HCT116 (cell line): ENCODE measurements around the gene ADGRL3. TPM values are rescaled to one million over a fixed set of nuclear protein-coding genes. Genes with fewer than 3 reads are reported as not detected.

ENCODE experiments used
- ATAC-seq: fragments of 200-7000 bp; cut with Tn5 transposase; 2 replicates; pipeline ENCODE4 v1.9.1; 2020; ENCODE audit warnings: mild to moderate bottlenecking, moderate library complexity
- BruUV-seq: library from RNA; stranded (reverse); fragments of 400-500 nt; replicated peaks from 2 replicates; lab custom pipeline; 2021; lab: Mats Ljungman, UMichigan
- CTCF ChIA-PET: fragments of 300-600 bp; sonication (Branson Sonifier 250); formaldehyde crosslinking; loops from one replicate; lab custom pipeline; 2021; ENCODE audit warnings: antibody characterized with exemption; lab: Charles Lee
- POLR2A ChIA-PET: fragments of 300-600, 350-600 bp; sonication (Branson Sonifier 250); formaldehyde crosslinking; loops from one replicate; lab custom pipeline; 2021; ENCODE audit warnings: antibody characterized with exemption; lab: Charles Lee
- RAD21 ChIA-PET, 2 experiments: fragments of 300-600 bp; sonication (Branson Sonifier 250); formaldehyde crosslinking; loops; one replicate each; lab custom pipeline; 2023; ENCODE audit warnings: low total read pairs in 2 of 2; ENCODE audit not compliant: uncharacterized antibody in 2 of 2, unreplicated experiment in 2 of 2, low non-redundant PET in 1 of 2; lab: Charles Lee
- DNase-seq: peaks from one replicate; pipeline ENCODE4 v3.0.0-alpha.2; 2010; ENCODE audit warnings: low read depth, low spot score
- H2AFZ ChIP-seq: fragments of 200-600 bp; shearing (Covaris generic), sonication (generic); 2 replicates; pipeline ENCODE4 v1.6.1; 2017; ENCODE audit warnings: low read depth, mixed run types, mixed read lengths, antibody characterized with exemption, low read length; ENCODE audit not compliant: poor library complexity, severe bottlenecking
- H3K27ac ChIP-seq: 2 replicates; pipeline ENCODE4 v1.5.1; 2012; ENCODE audit warnings: low read depth, low read length
- H3K27me3 ChIP-seq: fragments of 200-600 bp; sonication (generic); 2 replicates; pipeline ENCODE4 v1.6.1; 2016; ENCODE audit warnings: mixed run types, low read length, mixed read lengths; ENCODE audit not compliant: insufficient read depth
- H3K36me3 ChIP-seq, 2 experiments: fragments of 200-500 bp in 1 of 2; fragments of 200-600 bp in 1 of 2; sonication (Bioruptor generic) in 1 of 2; sonication (generic) in 1 of 2; 2 replicates each; pipeline versions ENCODE4 v1.5.1 to v1.6.1; 2014 to 2016; ENCODE audit warnings: low read length in 2 of 2, inconsistent platforms in 1 of 2, mixed read lengths in 1 of 2, mixed run types in 1 of 2; ENCODE audit not compliant: insufficient read depth in 2 of 2, control insufficient read depth in 1 of 2
- H3K4me1 ChIP-seq, 2 experiments: fragments of 200-600 bp in 1 of 2; sonication (generic) in 1 of 2; 2 replicates each; pipeline versions ENCODE4 v1.5.1 to v1.6.1; 2012 to 2017; ENCODE audit warnings: low read length in 2 of 2, inconsistent platforms in 1 of 2, mild to moderate bottlenecking in 1 of 2, mixed read lengths in 1 of 2, mixed run types in 1 of 2, moderate library complexity in 1 of 2; ENCODE audit not compliant: insufficient read depth in 2 of 2, control insufficient read depth in 1 of 2
- H3K4me2 ChIP-seq: fragments of 200-600 bp; sonication (generic); 2 replicates; pipeline ENCODE4 v1.6.1; 2017; ENCODE audit warnings: mixed run types, low read length, mixed read lengths
- H3K4me3 ChIP-seq, 2 experiments: fragments of 200-600 bp in 1 of 2; sonication (generic) in 1 of 2; replicated peaks in 1 of 2; 2 replicates each; pipeline ENCODE4 v1.5.1; 2011 to 2016; ENCODE audit warnings: low read length in 2 of 2, control low read depth in 1 of 2, low read depth in 1 of 2, mild to moderate bottlenecking in 1 of 2, mixed read lengths in 1 of 2, mixed run types in 1 of 2
- H3K79me2 ChIP-seq: fragments of 200-600 bp; sonication (generic); 2 replicates; pipeline ENCODE4 v1.6.1; 2017; ENCODE audit warnings: mild to moderate bottlenecking, mixed run types, low read length, moderate library complexity, mixed read lengths; ENCODE audit not compliant: insufficient read depth
- H3K9ac ChIP-seq: fragments of 200-600 bp; sonication (generic); 2 replicates; pipeline ENCODE4 v1.6.1; 2016; ENCODE audit warnings: low read length, mixed read lengths
- H3K9me2 ChIP-seq: fragments of 200-600 bp; sonication (generic), shearing (Covaris generic); 2 replicates; pipeline ENCODE4 v1.6.1; 2017; ENCODE audit warnings: mixed run types, mild to moderate bottlenecking, moderate library complexity; ENCODE audit not compliant: insufficient read depth
- H3K9me3 ChIP-seq, 2 experiments: fragments of 200-500 bp in 1 of 2; fragments of 200-600 bp in 1 of 2; sonication (Bioruptor generic) in 1 of 2; sonication (generic) in 1 of 2; 2 replicates each; pipeline ENCODE4 v1.6.1; 2014 to 2017; ENCODE audit warnings: low read length in 2 of 2, mixed read lengths in 2 of 2, inconsistent platforms in 1 of 2, low read depth in 1 of 2, mild to moderate bottlenecking in 1 of 2, mixed run types in 1 of 2, moderate library complexity in 1 of 2; ENCODE audit not compliant: control insufficient read depth in 1 of 2, insufficient read depth in 1 of 2
- H4K20me1 ChIP-seq: fragments of 200-600 bp; sonication (generic), shearing (Covaris generic); 2 replicates; pipeline ENCODE4 v1.6.1; 2017; ENCODE audit warnings: mixed run types, mild to moderate bottlenecking, moderate library complexity; ENCODE audit not compliant: insufficient read depth
- ATF3 ChIP-seq: IDR thresholded peaks from 2 replicates; pipeline ENCODE4 v1.6.1; 2012
- CBX3 ChIP-seq: IDR thresholded peaks from 2 replicates; pipeline ENCODE4 v1.6.1; 2012; ENCODE audit warnings: low read depth
- CTCF ChIP-seq, 3 experiments: fragments of 200-600 bp in 1 of 3; sonication (generic) in 1 of 3; IDR thresholded peaks in 2 of 3; conservative IDR thresholded peaks in 1 of 3; 2 replicates each; pipeline ENCODE4 v1.5.1; 2012 to 2017; ENCODE audit warnings: low read depth in 2 of 3, low read length in 2 of 3, antibody characterized with exemption in 1 of 3, borderline replicate concordance in 1 of 3, control low read depth in 1 of 3, mild to moderate bottlenecking in 1 of 3, mixed read lengths in 1 of 3, mixed run types in 1 of 3, moderate library complexity in 1 of 3; ENCODE audit not compliant: insufficient read depth in 1 of 3
- EGR1 ChIP-seq: IDR thresholded peaks from 2 replicates; pipeline ENCODE4 v1.6.1; 2012; ENCODE audit warnings: low read depth
- ELF1 ChIP-seq: IDR thresholded peaks from 2 replicates; pipeline ENCODE4 v1.6.1; 2012; ENCODE audit warnings: low read depth, borderline replicate concordance
- EZH2phosphoT487 ChIP-seq: fragments of 200-600 bp; IDR thresholded peaks from 2 replicates; pipeline ENCODE4 v1.6.1; 2018; ENCODE audit warnings: antibody characterized with exemption, borderline replicate concordance
- FOSL1 ChIP-seq: IDR thresholded peaks from 2 replicates; pipeline ENCODE4 v1.6.1; 2012; ENCODE audit warnings: low read depth
- JUND ChIP-seq: IDR thresholded peaks from 2 replicates; pipeline ENCODE4 v1.6.1; 2012
- MAX ChIP-seq: IDR thresholded peaks from 2 replicates; pipeline ENCODE4 v1.6.1; 2012
- POLR2A ChIP-seq: IDR thresholded peaks from 2 replicates; pipeline ENCODE4 v1.7.0; 2011; ENCODE audit warnings: borderline replicate concordance; ENCODE audit not compliant: insufficient read depth, insufficient read length; ENCODE audit errors: extremely low read depth
- POLR2AphosphoS5 ChIP-seq: IDR thresholded peaks from 2 replicates; pipeline ENCODE4 v1.6.1; 2011; ENCODE audit warnings: mild to moderate bottlenecking, low read depth, low read length, moderate library complexity
- RAD21 ChIP-seq: IDR thresholded peaks from 2 replicates; pipeline ENCODE4 v1.6.1; 2012; ENCODE audit warnings: low read depth, mild to moderate bottlenecking
- REST ChIP-seq: IDR thresholded peaks from 2 replicates; pipeline ENCODE4 v1.6.1; 2012; ENCODE audit warnings: low read depth
- SIN3A ChIP-seq: IDR thresholded peaks from 2 replicates; pipeline ENCODE4 v1.6.1; 2012; ENCODE audit warnings: low read depth
- SP1 ChIP-seq: IDR thresholded peaks from 2 replicates; pipeline ENCODE4 v1.6.1; 2012; ENCODE audit warnings: low read depth
- SRF ChIP-seq: IDR thresholded peaks from 2 replicates; pipeline ENCODE4 v1.6.1; 2012; ENCODE audit warnings: low read depth
- TCF7L2 ChIP-seq: IDR thresholded peaks from 2 replicates; pipeline ENCODE4 v1.7.0; 2011; ENCODE audit warnings: borderline replicate concordance, inconsistent platforms; ENCODE audit not compliant: insufficient read depth, insufficient read length; ENCODE audit errors: extremely low read depth
- YY1 ChIP-seq: IDR thresholded peaks from 2 replicates; pipeline ENCODE4 v1.6.1; 2011; ENCODE audit warnings: low read length, low read depth, moderate library complexity, mild to moderate bottlenecking; ENCODE audit not compliant: insufficient replicate concordance; ENCODE audit errors: extremely low read depth
- ZBTB33 ChIP-seq: IDR thresholded peaks from 2 replicates; pipeline ENCODE4 v1.6.1; 2011; ENCODE audit warnings: mild to moderate bottlenecking, low read length, moderate library complexity; ENCODE audit not compliant: insufficient replicate concordance; ENCODE audit errors: extremely low read depth
- intact Hi-C: fragments of 100-400 bp; cut with micrococcal nuclease; formaldehyde crosslinking; loops from 2 replicates; pipeline ENCODE4 v1.10.0; 2022
- total RNA-seq: library from RNA; stranded (reverse); gene quantifications from one replicate; pipeline ENCODE4 v1.2.1, GENCODE V29; 2021; ENCODE audit not compliant: unreplicated experiment

Gene ADGRL3
- total RNA-seq, 1 experiment from 2014 or later, result not detected

GRCh38 chr4:61389640-61390039 is 189.5 kb downstream of the ADGRL3 start:
- Histone ChIP-seq H2AFZ (no peak overlapping the region), H3K9ac (no peak overlapping the region), H3K9me3 (peaks cover 17 to 19% of the 10 kb centered on the region in 2 experiments; a peak in 2 of 4 replicates), H3K27me3 (no peaks in the 10 kb centered on the region), H3K79me2 (no peaks in the 10 kb centered on the region), H3K36me3 (no peaks in the 10 kb centered on the region), H3K4me1 (no peaks in the 10 kb centered on the region), H3K9me2 (no peaks in the 10 kb centered on the region), H3K27ac (no peak overlapping the region), H3K4me2 (no peak overlapping the region), H3K4me3 (no peak overlapping the region), H4K20me1 (no peaks in the 10 kb centered on the region)
- RAD21 ChIA-PET, result no interaction called here
- no peak for DNase-seq
- TF ChIP-seq ZBTB33 (no peak), RAD21 (no peak), TCF7L2 (no peak), MAX (no peak), EZH2phosphoT487 (no peak), SIN3A (no peak), POLR2AphosphoS5 (no peak), ATF3 (no peak), ELF1 (no peak), CTCF (IDR thresholded peaks at IDR 0.05 in 2 of 3, conservative IDR thresholded peaks at IDR 0.05 in 1 of 3; ENCODE audit: borderline replicate concordance in 1 of 3, insufficient read depth in 1 of 3, low read depth in 2 of 3, low read length in 2 of 3) (no peak), POLR2A (no peak), YY1 (no peak), REST (no peak), EGR1 (no peak), FOSL1 (no peak), SP1 (no peak), CBX3 (no peak), SRF (no peak), JUND (no peak)
- no peak for ATAC-seq
- intact Hi-C loops, result no loop called here
- POLR2A ChIA-PET, result no interaction called here
- BruUV-seq, result no TSS peak
- CTCF ChIA-PET, result no interaction called here
